ENCODE data around the gene THSD1. TPM values are rescaled to one million over a fixed set of nuclear protein-coding genes. Genes with fewer than 3 reads are reported as not detected.
"Not testable (repeated sequence)": the region's sequence is repeated elsewhere in the genome, so short reads cannot be mapped to it uniquely, and the experiment has no call there.

The THSD1 gene
- total RNA-seq, 1 experiment from 2014 or later = 11.3 TPM

DNA sequence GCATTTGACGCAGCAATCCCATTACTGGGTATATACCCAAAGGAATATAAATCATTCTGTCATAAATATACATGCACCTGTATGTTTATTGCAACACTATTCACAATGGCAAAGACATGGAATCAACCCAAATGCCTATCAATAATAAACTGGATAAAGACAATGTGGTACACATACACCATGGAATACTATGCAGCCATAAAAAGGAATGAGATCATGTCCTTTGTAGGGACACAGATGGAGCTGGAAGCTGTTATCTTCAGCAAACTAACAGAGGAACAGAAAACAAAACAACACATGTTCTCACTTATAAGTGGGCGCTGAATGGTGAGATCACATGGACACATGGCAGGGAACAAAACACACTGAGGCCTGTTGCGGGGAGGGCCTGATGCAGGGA, 63.8 kb downstream of the THSD1 start:
- not testable (repeated sequence) for H3K36me3 ChIP-seq, H3K27me3 ChIP-seq, H3K9me3 ChIP-seq, DNase-seq, H3K4me3 ChIP-seq

DNA sequence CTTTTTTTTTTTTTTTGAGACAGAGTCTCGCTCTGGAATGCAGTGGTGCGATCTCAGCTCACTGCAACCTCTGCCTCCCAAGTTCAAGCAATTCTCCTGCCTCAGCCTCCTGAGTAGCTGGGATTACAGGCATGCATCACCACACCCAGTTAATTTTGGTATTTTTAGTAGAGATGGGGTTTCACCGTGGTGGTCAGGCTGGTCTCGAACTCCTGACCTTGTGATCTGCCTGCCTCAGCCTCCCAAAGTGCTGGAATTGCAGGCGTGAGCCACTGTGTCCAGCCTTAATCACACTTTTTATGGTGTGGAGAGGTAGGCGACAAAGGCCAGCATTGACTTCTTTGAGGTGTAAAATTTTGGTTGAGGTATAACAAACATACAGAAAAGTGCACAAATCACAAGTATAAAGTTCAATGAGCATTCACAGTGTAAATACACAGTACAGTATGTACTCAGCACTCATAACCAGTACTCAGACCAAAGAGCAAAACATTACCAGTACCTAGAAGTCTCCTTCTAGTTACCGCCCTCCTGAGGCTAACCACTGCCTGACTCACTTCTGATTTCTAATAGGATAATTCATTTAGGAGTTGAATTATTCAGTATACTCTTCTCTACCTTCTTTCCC, 68.0 kb downstream of the THSD1 start:
- not testable (repeated sequence) for H3K9me3 ChIP-seq, H3K36me3 ChIP-seq, H3K4me3 ChIP-seq, DNase-seq, H3K27me3 ChIP-seq

DNA sequence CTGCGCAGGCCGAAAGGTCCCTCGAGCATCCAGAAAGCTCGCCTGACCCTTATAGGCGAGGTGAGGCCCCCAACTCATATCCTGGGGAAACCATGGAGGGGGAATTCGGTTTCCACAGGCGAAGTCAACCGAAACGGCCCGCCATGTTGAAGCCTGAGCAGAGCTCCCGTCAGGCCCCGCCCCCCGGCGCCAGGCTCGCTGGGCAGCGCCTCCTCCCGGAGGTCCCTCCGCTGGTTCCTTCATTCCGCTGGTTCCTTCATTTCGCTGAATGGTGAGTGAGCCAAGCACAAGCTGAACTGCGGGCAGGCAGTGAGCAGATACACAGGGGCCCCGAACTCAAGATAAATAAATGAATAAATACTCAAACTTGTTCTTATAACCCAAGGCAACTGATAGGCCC, 71.9 kb downstream of the THSD1 start:
- not testable (repeated sequence) for H3K27me3 ChIP-seq, H3K9me3 ChIP-seq, H3K36me3 ChIP-seq, DNase-seq, H3K4me3 ChIP-seq

DNA sequence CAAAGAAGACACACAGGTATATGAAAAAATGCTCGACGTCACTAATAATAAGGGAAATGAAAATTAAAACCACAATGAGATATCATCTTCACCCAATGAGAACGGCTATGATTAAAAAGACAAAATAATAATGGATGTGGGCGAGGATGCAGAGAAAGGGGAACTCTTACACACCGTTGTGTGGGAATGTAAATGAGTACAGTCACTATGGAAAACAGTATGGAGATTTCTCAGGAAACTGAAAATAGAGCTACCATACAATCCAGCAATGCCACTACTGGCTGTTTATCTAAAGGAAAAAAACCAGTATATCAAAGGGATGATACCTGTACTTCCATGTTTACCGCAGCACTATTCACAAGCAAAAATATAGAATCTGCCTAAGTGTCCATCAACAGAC, 74.1 kb downstream of the THSD1 start:
- DNase-seq, H3K4me3 ChIP-seq, H3K36me3 ChIP-seq, H3K27me3 ChIP-seq, H3K9me3 ChIP-seq: not testable (repeated sequence)

Other genes starting within 250 kb of the THSD1 start
- 6.7 and 6.9 TPM in 2 replicates for gene NEK3, start 246.6 kb downstream of the THSD1 start, total RNA-seq (2014; rRNA removed; shearing (Covaris generic); ENCODE audit: low replicate concordance)
- gene VPS36, start 44.5 kb upstream of the THSD1 start, total RNA-seq (2014; rRNA removed; shearing (Covaris generic); ENCODE audit: low replicate concordance) = 9.7 and 18.2 TPM in 2 replicates
- 42.1 and 52.3 TPM in 2 replicates for gene CKAP2, start 49.3 kb upstream of the THSD1 start, total RNA-seq (2014; rRNA removed; shearing (Covaris generic); ENCODE audit: low replicate concordance)
- 0.33 TPM in 1 of 2 replicates, not detected in the other for gene HNRNPA1L2, start 236.3 kb upstream of the THSD1 start, total RNA-seq (2014; rRNA removed; shearing (Covaris generic); ENCODE audit: low replicate concordance)
- gene SUGT1, start 246.7 kb upstream of the THSD1 start, total RNA-seq (2014; rRNA removed; shearing (Covaris generic); ENCODE audit: low replicate concordance) = 34.3 and 73.2 TPM in 2 replicates

Measured in MG63 (cell line).